CD4-positive, alpha-beta T cell (primary cell): Measurements from ENCODE around the gene STMN3. TPM values are rescaled to one million over a fixed set of nuclear protein-coding genes. Genes with fewer than 3 reads are reported as not detected.
"Not testable (repeated sequence)": the region's sequence is repeated elsewhere in the genome, so short reads cannot be mapped to it uniquely, and the experiment has no call there.

Source experiments
- ATAC-seq: fragments of 200-7000 bp; cut with Tn5 transposase; one replicate; pipeline ENCODE4 v1.10.0; 2022; ENCODE audit warnings: mild to moderate bottlenecking; ENCODE audit not compliant: poor library complexity
- CTCF ChIA-PET: fragments of 350-600 bp; sonication (Branson Sonifier 250); formaldehyde crosslinking; loops from one replicate; lab custom pipeline; 2021; ENCODE audit warnings: antibody characterized with exemption, inconsistent platforms; lab: Charles Lee
- POLR2A ChIA-PET: fragments of 350-600 bp; sonication (Branson Sonifier 250); formaldehyde crosslinking; loops from one replicate; lab custom pipeline; 2021; ENCODE audit warnings: antibody characterized with exemption, inconsistent platforms; lab: Charles Lee
- DNase-seq, 14 experiments: peaks; one replicate each; pipeline ENCODE4 v3.0.0-alpha.2; 2013 to 2020; ENCODE audit warnings: mixed read lengths in 2 of 14
- H3K27ac ChIP-seq, 2 donors: one replicate each; pipeline versions ENCODE4 v1.5.1 to v1.7.0; 2013; ENCODE audit warnings: low read length in 2 of 2, low read depth in 1 of 2, mild to moderate bottlenecking in 1 of 2
- H3K27me3 ChIP-seq, 2 experiments: 1 replicate in 1 of 2; 2 replicates in 1 of 2; pipeline versions ENCODE4 v1.6.1 to v1.7.0; 2013; ENCODE audit warnings: low read length in 2 of 2, control low read depth in 1 of 2, mild to moderate bottlenecking in 1 of 2, moderate library complexity in 1 of 2; ENCODE audit not compliant: insufficient read depth in 2 of 2, control insufficient read depth in 1 of 2
- H3K36me3 ChIP-seq: one replicate; pipeline ENCODE4 v1.6.1; 2013; ENCODE audit warnings: low read length, control low read depth; ENCODE audit not compliant: insufficient read depth
- H3K4me1 ChIP-seq: one replicate; pipeline ENCODE4 v1.6.1; 2013; ENCODE audit warnings: low read length, control low read depth; ENCODE audit not compliant: insufficient read depth
- H3K4me3 ChIP-seq: one replicate; pipeline ENCODE4 v1.5.1; 2013; ENCODE audit warnings: mild to moderate bottlenecking, low read length, moderate library complexity
- H3K9me3 ChIP-seq, 2 experiments: 1 replicate in 1 of 2; 2 replicates in 1 of 2; pipeline versions ENCODE4 v1.6.1 to v1.7.0; 2013; ENCODE audit warnings: low read length in 2 of 2, mild to moderate bottlenecking in 2 of 2, control low read depth in 1 of 2, moderate library complexity in 1 of 2; ENCODE audit not compliant: control insufficient read depth in 1 of 2, insufficient read depth in 1 of 2
- H3K27ac Mint-ChIP-seq: one replicate; pipeline ENCODE4 v1.8.0; 2020; ENCODE audit warnings: mixed read lengths
- H3K27me3 Mint-ChIP-seq: one replicate; pipeline ENCODE4 v1.8.0; 2021; ENCODE audit warnings: mixed read lengths
- H3K36me3 Mint-ChIP-seq: one replicate; pipeline ENCODE4 v1.8.0; 2021; ENCODE audit warnings: low read depth, mixed read lengths
- H3K4me1 Mint-ChIP-seq: one replicate; pipeline ENCODE4 v1.8.0; 2021; ENCODE audit warnings: low read depth, mixed read lengths
- H3K4me3 Mint-ChIP-seq: one replicate; pipeline ENCODE4 v1.8.0; 2020; ENCODE audit warnings: mild to moderate bottlenecking, mixed read lengths
- H3K9me3 Mint-ChIP-seq: one replicate; pipeline ENCODE4 v1.8.0; 2020; ENCODE audit warnings: mixed read lengths
- intact Hi-C, 2 experiments: fragments of 100-400 bp; cut with DNase I in 1 of 2; cut with micrococcal nuclease in 1 of 2; formaldehyde crosslinking; loops; one replicate each; pipeline versions ENCODE4 v1.15.1 to v1.9.0; 2023 to 2025; cut with DNase I, micrococcal nuclease
- total RNA-seq, 174 experiments: library from RNA in 2 of 174; stranded (reverse) in 2 of 174; gene quantifications; one replicate each; pipeline ENCODE4 v1.2.3 and lab custom pipeline; 2021 to 2026
- TF ChIP-seq, protein P1 (sequence below): fragments of 200-600 bp; IDR thresholded peaks from one replicate; pipeline ENCODE4 v1.8.0; 2022; ENCODE audit warnings: antibody characterized with exemption, mild to moderate bottlenecking

STMN3 gene
- total RNA-seq, 2 experiments from 2014 or later = 122 to 127 TPM

- no peaks in the 10 kb centered on the region for H3K4me1 Mint-ChIP-seq
- TF ChIP-seq, protein P1, sequence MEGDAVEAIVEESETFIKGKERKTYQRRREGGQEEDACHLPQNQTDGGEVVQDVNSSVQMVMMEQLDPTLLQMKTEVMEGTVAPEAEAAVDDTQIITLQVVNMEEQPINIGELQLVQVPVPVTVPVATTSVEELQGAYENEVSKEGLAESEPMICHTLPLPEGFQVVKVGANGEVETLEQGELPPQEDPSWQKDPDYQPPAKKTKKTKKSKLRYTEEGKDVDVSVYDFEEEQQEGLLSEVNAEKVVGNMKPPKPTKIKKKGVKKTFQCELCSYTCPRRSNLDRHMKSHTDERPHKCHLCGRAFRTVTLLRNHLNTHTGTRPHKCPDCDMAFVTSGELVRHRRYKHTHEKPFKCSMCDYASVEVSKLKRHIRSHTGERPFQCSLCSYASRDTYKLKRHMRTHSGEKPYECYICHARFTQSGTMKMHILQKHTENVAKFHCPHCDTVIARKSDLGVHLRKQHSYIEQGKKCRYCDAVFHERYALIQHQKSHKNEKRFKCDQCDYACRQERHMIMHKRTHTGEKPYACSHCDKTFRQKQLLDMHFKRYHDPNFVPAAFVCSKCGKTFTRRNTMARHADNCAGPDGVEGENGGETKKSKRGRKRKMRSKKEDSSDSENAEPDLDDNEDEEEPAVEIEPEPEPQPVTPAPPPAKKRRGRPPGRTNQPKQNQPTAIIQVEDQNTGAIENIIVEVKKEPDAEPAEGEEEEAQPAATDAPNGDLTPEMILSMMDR = no peak
- Histone ChIP-seq H3K27ac (no peak overlapping the region), H3K4me3 (no peak overlapping the region), H3K4me1 (no peaks in the 10 kb centered on the region), H3K36me3 (peaks cover 5% of the 10 kb centered on the region), H3K27me3 (no peaks in the 10 kb centered on the region), H3K9me3 (no peaks in the 10 kb centered on the region)
- POLR2A ChIA-PET = no interaction called here
- CTCF ChIA-PET = no interaction called here
- DNase-seq (no peak), ATAC-seq (no peak)
- intact Hi-C loops = no loop called here
- H3K36me3 Mint-ChIP-seq = peaks cover 19% of the 10 kb centered on the region
- H3K9me3 Mint-ChIP-seq = no peaks in the 10 kb centered on the region
- H3K27me3 Mint-ChIP-seq = no peaks in the 10 kb centered on the region
- H3K4me3 Mint-ChIP-seq = no peak overlapping the region
- H3K27ac Mint-ChIP-seq = no peak overlapping the region
Observed at GRCh38 chr20:63675681-63676368, 22.6 kb upstream of the STMN3 start.

- intact Hi-C loops = no loop called here
- ATAC-seq (no peak), DNase-seq (no peak)
- H3K27me3 ChIP-seq = no peaks in the 10 kb centered on the region
- peaks cover 23% of the 10 kb centered on the region for H3K36me3 Mint-ChIP-seq
- H3K27me3 Mint-ChIP-seq = no peaks in the 10 kb centered on the region
- peaks cover 4% of the 10 kb centered on the region for H3K36me3 ChIP-seq
- TF ChIP-seq, protein P1 = no peak
- H3K4me1 Mint-ChIP-seq = no peaks in the 10 kb centered on the region
- no peaks in the 10 kb centered on the region for H3K9me3 Mint-ChIP-seq
- H3K4me3 Mint-ChIP-seq = no peak overlapping the region
- no peaks in the 10 kb centered on the region for H3K4me1 ChIP-seq
- no peak overlapping the region for H3K4me3 ChIP-seq
- no peak overlapping the region for H3K27ac ChIP-seq
- ChIA-PET CTCF (no interaction called here), POLR2A (no interaction called here)
- no peak overlapping the region for H3K27ac Mint-ChIP-seq
- H3K9me3 ChIP-seq = no peaks in the 10 kb centered on the region
Observed at GRCh38 chr20:63673951-63674350, 20.7 kb upstream of the STMN3 start.

GRCh38 chr20:63672666-63673065, 19.4 kb upstream of the STMN3 start:
- Mint-ChIP-seq H3K4me1 (no peaks in the 10 kb centered on the region), H3K27ac (no peak overlapping the region), H3K36me3 (peaks cover 32% of the 10 kb centered on the region), H3K4me3 (no peak overlapping the region), H3K9me3 (no peaks in the 10 kb centered on the region), H3K27me3 (no peaks in the 10 kb centered on the region)
- H3K4me3 ChIP-seq = no peak overlapping the region
- no peaks in the 10 kb centered on the region for H3K4me1 ChIP-seq
- ATAC-seq (no peak), DNase-seq (no peak)
- intact Hi-C loops = no loop called here
- H3K27me3 ChIP-seq = no peaks in the 10 kb centered on the region
- no peaks in the 10 kb centered on the region for H3K9me3 ChIP-seq
- POLR2A ChIA-PET = no interaction called here
- CTCF ChIA-PET = no interaction called here
- peaks cover 1% of the 10 kb centered on the region for H3K36me3 ChIP-seq
- no peak overlapping the region for H3K27ac ChIP-seq
- TF ChIP-seq, protein P1 = no peak

DNA sequence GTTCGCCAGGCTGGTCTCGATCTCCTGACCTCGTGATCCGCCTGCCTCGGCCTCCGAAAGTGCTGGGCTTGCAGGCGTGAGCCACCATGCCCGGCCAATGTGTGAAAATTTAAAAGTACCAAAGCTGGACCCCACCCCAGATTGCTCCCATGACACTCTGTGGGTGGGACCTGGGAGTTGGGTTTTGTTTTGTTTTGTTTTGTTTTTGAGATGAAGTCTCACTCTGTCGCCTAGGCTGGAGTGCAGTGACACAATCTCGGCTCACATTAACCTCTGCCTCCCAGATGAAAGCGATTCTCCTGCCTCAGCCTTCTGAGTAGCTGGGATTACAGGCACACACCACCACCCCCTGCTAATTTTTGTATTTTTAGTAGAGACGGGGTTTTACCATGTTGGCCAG, 18.5 kb upstream of the STMN3 start:
- H3K4me3 ChIP-seq, H3K27ac Mint-ChIP-seq, H3K36me3 ChIP-seq, H3K4me1 Mint-ChIP-seq, H3K27me3 ChIP-seq, H3K4me1 ChIP-seq, H3K27ac ChIP-seq, intact Hi-C loops, POLR2A ChIA-PET, H3K27me3 Mint-ChIP-seq, DNase-seq, CTCF ChIA-PET, H3K4me3 Mint-ChIP-seq, H3K9me3 Mint-ChIP-seq, H3K9me3 ChIP-seq, ATAC-seq: not testable (repeated sequence)
- H3K36me3 Mint-ChIP-seq = peaks cover 32% of the 10 kb centered on the region
